HUES48 (cell line): ENCODE results near the gene TSPAN9.

Experiments
- H3K27ac ChIP-seq: one replicate; pipeline ENCODE4 v1.7.0; 2013; ENCODE audit warnings: low read depth, low read length, inconsistent platforms
- H3K27me3 ChIP-seq: 2 replicates; pipeline ENCODE4 v1.6.1; 2013; ENCODE audit warnings: mild to moderate bottlenecking, low read length; ENCODE audit not compliant: control insufficient read depth, insufficient read depth
- H3K36me3 ChIP-seq: 2 replicates; pipeline ENCODE4 v1.6.1; 2013; ENCODE audit warnings: low read length; ENCODE audit not compliant: control insufficient read depth, insufficient read depth
- H3K4me1 ChIP-seq: 2 replicates; pipeline ENCODE4 v1.6.1; 2013; ENCODE audit warnings: mild to moderate bottlenecking, low read length; ENCODE audit not compliant: control insufficient read depth, insufficient read depth
- H3K4me3 ChIP-seq: 2 replicates; pipeline ENCODE4 v1.5.1; 2013; ENCODE audit warnings: mild to moderate bottlenecking, low read depth, low read length
- H3K9ac ChIP-seq: 2 replicates; pipeline ENCODE4 v1.6.1; 2013; ENCODE audit warnings: mild to moderate bottlenecking, low read depth, low read length, moderate library complexity
- H3K9me3 ChIP-seq: 2 replicates; pipeline ENCODE4 v1.6.1; 2013; ENCODE audit warnings: low read length; ENCODE audit not compliant: control insufficient read depth, insufficient read depth

The TSPAN9 gene

DNA sequence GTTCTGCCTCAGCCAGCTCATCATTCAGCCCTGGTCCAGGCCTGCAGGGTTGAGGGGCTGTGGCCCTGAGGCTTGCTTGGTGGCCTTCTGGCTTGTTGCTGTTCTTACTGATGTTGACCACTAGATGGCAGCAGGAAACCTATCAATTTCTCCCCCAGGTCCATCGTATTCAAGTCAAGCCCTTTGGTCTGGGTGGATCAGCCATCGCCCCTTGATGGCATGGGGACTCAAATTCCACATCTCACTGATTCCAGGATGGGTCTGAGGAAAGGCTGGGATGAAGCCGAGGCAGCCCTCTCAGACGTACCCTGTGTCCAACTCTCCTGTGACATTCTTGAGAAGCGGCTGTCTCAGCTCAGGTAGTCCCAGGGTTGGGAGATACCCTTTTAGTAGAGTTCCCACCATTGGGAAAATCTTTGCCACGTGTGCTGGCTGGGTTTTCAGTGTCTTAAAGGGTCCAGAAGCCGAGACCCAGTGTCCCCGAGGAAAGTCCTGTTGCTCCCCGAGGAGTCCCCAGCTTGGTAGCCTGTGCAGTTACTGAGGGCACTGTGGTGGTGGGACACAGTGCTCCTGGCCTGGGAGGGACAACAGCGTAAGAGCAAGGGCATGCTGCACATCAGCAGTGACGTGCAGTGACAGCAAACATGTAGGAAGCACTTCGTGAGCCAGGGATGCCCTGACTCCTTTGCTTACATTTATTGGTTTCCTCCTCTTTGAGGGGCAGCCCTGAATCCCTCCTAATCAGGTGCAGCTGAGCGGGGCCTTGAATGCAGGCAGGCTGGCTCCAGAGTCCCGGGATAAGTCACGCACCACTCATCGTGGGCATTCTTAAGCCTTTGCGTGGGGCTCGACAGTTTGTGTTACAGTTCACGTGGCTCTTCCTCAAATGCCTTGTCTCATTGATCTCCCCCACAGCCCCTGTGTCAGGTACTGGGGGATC lies 58.6 kb downstream of the TSPAN9 start:
- Histone ChIP-seq H3K9ac (no peak overlapping the region), H3K27ac (no peak overlapping the region), H3K9me3 (no peaks in the 10 kb centered on the region), H3K27me3 (no peaks in the 10 kb centered on the region), H3K4me1 (peaks cover 29% of the 10 kb centered on the region), H3K36me3 (no peaks in the 10 kb centered on the region), H3K4me3 (no peak overlapping the region)

DNA sequence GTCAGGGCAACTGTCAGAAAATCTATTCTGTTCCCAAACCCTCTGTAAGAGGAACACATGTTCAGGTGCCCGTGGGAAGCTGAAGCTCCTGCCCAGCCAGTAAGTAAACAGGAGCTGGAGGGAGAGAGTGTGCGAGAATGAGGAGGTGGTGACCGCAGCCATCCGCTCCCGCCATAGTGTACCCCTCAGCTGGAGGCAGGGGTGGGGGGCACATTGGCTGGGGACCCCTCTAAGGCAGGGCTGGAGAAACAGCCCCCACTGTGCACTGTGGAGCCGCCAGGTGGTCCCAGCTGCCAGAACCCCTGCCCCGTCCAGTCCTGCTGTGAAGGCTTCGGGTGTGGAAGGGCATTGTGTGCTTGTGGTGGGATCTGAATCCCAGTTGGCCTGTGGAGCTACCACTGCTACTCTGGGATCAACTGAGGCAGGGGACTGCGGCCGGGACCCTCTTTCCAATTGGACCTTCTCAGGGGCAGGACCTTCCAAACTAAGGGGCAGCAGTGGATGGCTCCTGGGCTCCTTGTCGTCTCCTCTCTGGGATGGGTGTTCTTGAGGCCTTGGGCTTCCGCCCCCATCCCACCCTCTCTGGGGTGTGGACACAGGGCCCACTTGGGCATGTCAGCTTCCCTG lies 59.6 kb downstream of the TSPAN9 start:
- Histone ChIP-seq H3K27me3 (no peaks in the 10 kb centered on the region), H3K4me1 (peaks cover 29% of the 10 kb centered on the region), H3K36me3 (no peaks in the 10 kb centered on the region), H3K4me3 (no peak overlapping the region), H3K9ac (no peak overlapping the region), H3K27ac (peak overlapping the region; percentile 1), H3K9me3 (no peaks in the 10 kb centered on the region)

- Histone ChIP-seq H3K36me3 (no peaks in the 10 kb centered on the region), H3K27me3 (no peaks in the 10 kb centered on the region), H3K27ac (peak overlapping the region; percentile 74), H3K9ac (no peak overlapping the region), H3K4me1 (peaks cover 29% of the 10 kb centered on the region), H3K9me3 (no peaks in the 10 kb centered on the region), H3K4me3 (no peak overlapping the region)
Observed at GRCh38 chr12:3137268-3137781, 60.1 kb downstream of the TSPAN9 start.

DNA sequence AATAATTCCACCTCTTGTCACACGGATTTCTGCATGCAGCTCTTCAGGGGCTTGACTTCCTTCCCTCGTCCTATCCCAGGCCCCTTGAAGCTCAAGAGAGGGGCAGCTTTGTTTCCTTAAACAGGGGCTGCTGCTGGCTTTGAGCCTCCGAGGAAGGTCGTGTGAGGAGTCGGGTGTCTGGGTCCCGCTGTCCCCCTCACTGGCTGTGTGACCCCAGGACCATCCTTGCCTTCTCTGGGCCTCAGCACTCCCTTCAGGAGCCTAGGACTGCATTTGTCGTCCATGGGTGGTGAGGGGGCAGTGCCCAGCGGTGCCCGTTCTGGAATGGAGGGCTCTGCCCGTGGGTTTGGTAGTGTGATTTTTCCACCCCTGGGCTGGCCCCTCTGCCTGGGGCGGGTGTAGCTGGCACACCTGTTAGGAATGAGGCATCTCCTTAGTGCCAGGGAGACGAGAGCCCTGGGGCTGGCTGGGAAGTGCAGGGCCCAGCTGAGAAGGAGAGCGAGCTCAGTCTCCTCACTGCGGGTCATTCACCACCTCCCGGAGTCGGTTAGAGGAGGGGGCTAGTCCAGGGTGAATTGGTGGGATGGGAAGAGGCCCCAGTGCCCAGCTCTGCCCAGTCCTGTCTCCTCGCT lies 60.8 kb downstream of the TSPAN9 start:
- H3K9me3 ChIP-seq = no peaks in the 10 kb centered on the region
- no peak overlapping the region for H3K4me3 ChIP-seq
- H3K27ac ChIP-seq = peak overlapping the region; percentile 74
- H3K27me3 ChIP-seq = no peaks in the 10 kb centered on the region
- H3K36me3 ChIP-seq = no peaks in the 10 kb centered on the region
- H3K4me1 ChIP-seq = peaks cover 23% of the 10 kb centered on the region
- H3K9ac ChIP-seq = no peak overlapping the region

GRCh38 chr12:3138941-3139511 lies 61.8 kb downstream of the TSPAN9 start:
- Histone ChIP-seq H3K9ac (no peak overlapping the region), H3K4me3 (no peak overlapping the region), H3K36me3 (no peaks in the 10 kb centered on the region), H3K4me1 (peaks cover 22% of the 10 kb centered on the region), H3K27me3 (no peaks in the 10 kb centered on the region), H3K27ac (no peak overlapping the region), H3K9me3 (no peaks in the 10 kb centered on the region)

DNA sequence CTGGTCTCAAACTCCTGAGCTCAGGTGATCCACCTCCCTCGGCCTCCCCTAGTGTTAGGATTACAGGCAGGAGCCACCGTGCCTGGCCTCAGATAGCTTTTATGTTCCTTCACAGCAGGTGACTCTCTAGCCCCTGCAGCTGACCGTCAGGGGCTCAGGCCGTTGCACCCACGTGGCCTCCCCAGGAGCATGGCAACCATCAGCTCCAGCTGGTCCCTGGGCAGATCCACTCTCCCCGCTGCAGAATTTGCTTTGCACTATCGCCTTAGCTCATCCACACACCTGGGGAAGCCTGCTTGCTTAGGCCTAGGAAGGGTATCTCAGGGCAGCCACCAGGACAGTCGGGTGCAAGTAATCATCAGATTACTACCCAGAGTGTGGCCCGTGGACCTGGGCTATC lies 62.6 kb downstream of the TSPAN9 start:
- Histone ChIP-seq H3K4me1 (peaks cover 22% of the 10 kb centered on the region), H3K27me3 (no peaks in the 10 kb centered on the region), H3K27ac (no peak overlapping the region), H3K9me3 (no peaks in the 10 kb centered on the region), H3K4me3 (no peak overlapping the region), H3K9ac (no peak overlapping the region), H3K36me3 (no peaks in the 10 kb centered on the region)

DNA sequence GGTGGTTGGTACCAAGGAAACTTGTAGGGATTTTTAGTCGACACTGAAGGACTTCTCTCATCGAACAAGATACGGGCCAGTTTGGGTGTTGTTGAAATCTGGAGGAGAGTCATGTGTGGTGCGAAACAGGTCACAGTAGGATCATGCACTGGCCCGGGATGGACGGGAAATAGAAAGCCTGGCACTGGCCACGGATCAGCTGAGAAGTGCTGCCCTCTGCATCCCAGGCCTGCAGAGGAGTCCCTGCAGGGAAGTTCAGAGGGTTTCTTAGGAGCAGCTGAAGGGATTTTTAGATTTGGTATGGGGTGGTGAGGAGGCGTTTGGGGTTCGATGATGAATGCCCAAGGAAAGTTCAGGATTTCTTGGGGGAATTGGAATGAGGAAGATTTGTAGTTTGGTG lies 63.1 kb downstream of the TSPAN9 start:
- H3K27me3 ChIP-seq = no peaks in the 10 kb centered on the region
- no peaks in the 10 kb centered on the region for H3K9me3 ChIP-seq
- H3K27ac ChIP-seq = no peak overlapping the region
- no peak overlapping the region for H3K4me3 ChIP-seq
- no peaks in the 10 kb centered on the region for H3K36me3 ChIP-seq
- peaks cover 22% of the 10 kb centered on the region for H3K4me1 ChIP-seq
- H3K9ac ChIP-seq = no peak overlapping the region

GRCh38 chr12:3141339-3142321 lies 64.5 kb downstream of the TSPAN9 start:
- no peak overlapping the region for H3K4me3 ChIP-seq
- H3K27ac ChIP-seq = no peak overlapping the region
- H3K27me3 ChIP-seq = no peaks in the 10 kb centered on the region
- no peaks in the 10 kb centered on the region for H3K9me3 ChIP-seq
- H3K4me1 ChIP-seq = peaks cover 22% of the 10 kb centered on the region
- H3K9ac ChIP-seq = no peak overlapping the region
- H3K36me3 ChIP-seq = no peaks in the 10 kb centered on the region

DNA sequence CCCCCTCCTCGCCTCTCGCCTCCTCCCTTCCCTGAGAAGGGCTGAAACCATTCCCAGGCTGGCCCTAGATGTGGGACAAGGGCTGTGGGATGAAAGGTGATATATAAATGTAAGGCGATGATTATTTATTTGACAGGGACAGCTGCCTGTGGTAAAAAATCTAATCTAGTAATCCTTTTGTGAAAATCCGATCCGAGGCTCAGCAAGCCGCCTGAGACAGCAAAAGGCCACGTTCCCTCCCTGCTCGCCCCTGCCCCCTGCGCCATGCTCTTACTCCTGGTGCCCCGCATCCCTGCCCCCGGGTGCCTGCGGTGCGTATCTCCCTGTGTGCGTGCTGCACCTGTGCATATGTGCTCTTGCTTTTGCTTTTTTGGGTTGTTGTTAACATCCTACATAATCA lies 65.2 kb downstream of the TSPAN9 start:
- Histone ChIP-seq H3K4me3 (no peak overlapping the region), H3K4me1 (peaks cover 16% of the 10 kb centered on the region), H3K36me3 (no peaks in the 10 kb centered on the region), H3K27me3 (no peaks in the 10 kb centered on the region), H3K27ac (no peak overlapping the region), H3K9ac (no peak overlapping the region), H3K9me3 (no peaks in the 10 kb centered on the region)

DNA sequence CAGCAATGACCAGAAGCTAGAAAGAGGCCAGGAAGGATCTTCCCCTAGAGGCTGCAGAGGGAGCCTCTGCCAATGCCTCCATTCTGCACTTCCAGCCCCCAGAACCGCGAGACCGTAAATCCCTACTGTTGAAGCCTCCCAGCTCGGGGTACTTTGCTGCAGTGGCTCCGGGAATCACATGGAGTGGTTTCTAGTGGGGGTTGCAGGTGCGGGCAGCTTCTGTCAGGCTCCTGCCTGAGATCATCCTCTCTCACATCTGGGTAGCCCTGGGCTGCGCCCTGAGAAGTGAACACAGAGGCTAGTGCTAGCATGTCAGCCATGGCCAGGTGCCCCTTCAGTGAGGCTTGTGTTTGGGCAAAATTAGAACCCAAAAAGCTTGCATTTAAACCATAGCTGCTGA lies 67.3 kb downstream of the TSPAN9 start:
- Histone ChIP-seq H3K9ac (no peak overlapping the region), H3K27me3 (no peaks in the 10 kb centered on the region), H3K36me3 (no peaks in the 10 kb centered on the region), H3K9me3 (no peaks in the 10 kb centered on the region), H3K4me1 (peaks cover 15% of the 10 kb centered on the region), H3K27ac (no peak overlapping the region), H3K4me3 (no peak overlapping the region)
